HEK293T (cell line): ENCODE measurements around the gene MVB12A.

Source experiments
- ELF4 ChIP-seq: fragments of 450-650 bp; IDR thresholded peaks from 2 replicates; pipeline ENCODE4 v1.6.1; 2017; ENCODE audit warnings: antibody characterized with exemption
- FOXA1 ChIP-seq: fragments of 450-650 bp; IDR thresholded peaks from 2 replicates; pipeline ENCODE4 v1.6.1; 2016; ENCODE audit warnings: mild to moderate bottlenecking
- PKNOX1 ChIP-seq: fragments of 450-650 bp; IDR thresholded peaks from 2 replicates; pipeline ENCODE4 v1.6.1; 2016
- ZNF384 ChIP-seq: fragments of 450-650 bp; IDR thresholded peaks from 2 replicates; pipeline ENCODE4 v1.6.1; 2016

- TF ChIP-seq FOXA1 (no peak), ZNF384 (no peak), PKNOX1 (no peak), ELF4 (no peak)
These were observed 21.6 kb downstream of the MVB12A start for GRCh38 chr19:17441241-17442021.
